ENCODE data around the gene C11orf65. TPM values are rescaled to one million over a fixed set of nuclear protein-coding genes. Genes with fewer than 3 reads are reported as not detected.
A peak's percentile ranks its signal among the peaks of the same experiment; 100 is the strongest.

C11orf65 gene
- total RNA-seq, 3 donors from 2014 or later (not counting 1 experiment from before 2014, with no cell fraction given), result 0.14 to 0.68 (median 0.45) TPM

DNA sequence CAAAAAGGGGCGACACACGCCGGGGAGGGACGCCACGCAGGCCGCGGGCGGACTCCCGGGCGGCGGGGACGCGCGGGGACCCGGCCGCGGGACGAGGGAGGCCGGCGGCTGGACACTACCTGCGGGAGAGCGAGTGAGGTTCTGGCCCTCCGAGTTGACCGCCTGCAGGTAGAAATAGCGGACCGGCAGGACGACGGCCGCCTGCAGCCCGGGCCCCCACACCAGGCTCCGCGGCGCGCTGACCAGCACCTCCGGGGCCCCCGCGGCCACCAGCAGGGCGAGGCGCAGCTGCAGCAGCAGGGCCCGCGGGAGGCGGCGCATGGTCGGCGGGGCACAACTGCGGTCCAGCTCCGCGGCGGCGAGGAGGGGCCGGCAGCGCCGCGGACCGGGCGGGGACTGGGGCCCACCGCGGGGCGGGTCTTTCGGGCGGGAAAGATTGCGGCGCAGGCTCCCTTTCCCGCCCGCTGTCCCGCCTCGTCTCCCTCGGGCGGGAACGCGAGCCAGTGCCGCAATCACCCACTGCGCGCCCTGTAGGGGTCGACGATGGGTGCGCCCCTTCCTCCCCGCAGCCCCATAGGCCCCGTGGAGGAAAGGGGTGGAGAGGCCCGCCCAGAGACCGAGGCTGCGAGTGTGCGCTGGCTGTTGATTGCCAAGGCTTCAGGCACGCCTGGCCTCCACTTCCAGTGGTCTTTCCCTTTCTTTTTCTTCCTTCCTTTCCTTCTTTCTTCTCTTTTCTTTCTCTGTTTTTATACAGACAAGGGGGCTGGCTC lies 30.9 kb upstream of the C11orf65 start, which contains the start of gene POGLUT3:
Gene POGLUT3, minus strand, starts transcription at position 339 of the 770 bp plus-strand sequence. Its CDS starts 18 bp downstream, at position 321.
- ATAC-seq (peak; percentile 57 to 74 (median 70)), DNase-seq (peak; percentile 51 to 64)
- H3K36me3 ChIP-seq (ENCODE audit: control insufficient read depth, insufficient read depth, low read length), result no peaks in the 10 kb centered on the region
- H3K27me3 ChIP-seq (ENCODE audit: control insufficient read depth, insufficient read depth, low read length), result no peaks in the 10 kb centered on the region
- peak within 1 kb of the TSS; percentile 85 for H3K27ac ChIP-seq (ENCODE audit: low read length)
- H3K4me3 ChIP-seq (ENCODE audit: low read length), result peak within 1 kb of the TSS; percentile 54
- TF ChIP-seq, protein P1, sequence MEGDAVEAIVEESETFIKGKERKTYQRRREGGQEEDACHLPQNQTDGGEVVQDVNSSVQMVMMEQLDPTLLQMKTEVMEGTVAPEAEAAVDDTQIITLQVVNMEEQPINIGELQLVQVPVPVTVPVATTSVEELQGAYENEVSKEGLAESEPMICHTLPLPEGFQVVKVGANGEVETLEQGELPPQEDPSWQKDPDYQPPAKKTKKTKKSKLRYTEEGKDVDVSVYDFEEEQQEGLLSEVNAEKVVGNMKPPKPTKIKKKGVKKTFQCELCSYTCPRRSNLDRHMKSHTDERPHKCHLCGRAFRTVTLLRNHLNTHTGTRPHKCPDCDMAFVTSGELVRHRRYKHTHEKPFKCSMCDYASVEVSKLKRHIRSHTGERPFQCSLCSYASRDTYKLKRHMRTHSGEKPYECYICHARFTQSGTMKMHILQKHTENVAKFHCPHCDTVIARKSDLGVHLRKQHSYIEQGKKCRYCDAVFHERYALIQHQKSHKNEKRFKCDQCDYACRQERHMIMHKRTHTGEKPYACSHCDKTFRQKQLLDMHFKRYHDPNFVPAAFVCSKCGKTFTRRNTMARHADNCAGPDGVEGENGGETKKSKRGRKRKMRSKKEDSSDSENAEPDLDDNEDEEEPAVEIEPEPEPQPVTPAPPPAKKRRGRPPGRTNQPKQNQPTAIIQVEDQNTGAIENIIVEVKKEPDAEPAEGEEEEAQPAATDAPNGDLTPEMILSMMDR (IDR thresholded peaks at IDR 0.05), result no peak
- Mint-ChIP-seq H3K27ac (peak within 1 kb of the TSS; percentile 85 to 99), H3K9me3 (no peaks in the 10 kb centered on the region), H3K36me3 (no peaks in the 10 kb centered on the region), H3K27me3 (ENCODE audit: low read depth in 2 of 2) (no peaks in the 10 kb centered on the region), H3K4me3 (peak within 1 kb of the TSS; percentile 96), H3K4me1 (peaks cover 22 to 25% of the 10 kb centered on the region in 2 donors)
- peaks cover 18% of the 10 kb centered on the region for H3K4me1 ChIP-seq (ENCODE audit: control insufficient read depth, insufficient read depth, low read length)
- intact Hi-C loops (cut with micrococcal nuclease), result no loop called here
- no peaks in the 10 kb centered on the region for H3K9me3 ChIP-seq (ENCODE audit: control insufficient read depth, insufficient read depth, low read length)
- under 1% methylated on average over 84 of the region's 84 CpGs for WGBS (ENCODE audit: insufficient coverage)

- H3K27ac ChIP-seq (ENCODE audit: low read length), result peak overlapping the region; percentile 85
- no peaks in the 10 kb centered on the region for H3K27me3 ChIP-seq (ENCODE audit: control insufficient read depth, insufficient read depth, low read length)
- peak overlapping the region; percentile 89 for H3K4me3 Mint-ChIP-seq
- 1% methylated on average over 30 of the region's 30 CpGs for WGBS (ENCODE audit: insufficient coverage)
- peak overlapping the region; percentile 54 for H3K4me3 ChIP-seq (ENCODE audit: low read length)
- H3K4me1 Mint-ChIP-seq, result peaks cover 22 to 25% of the 10 kb centered on the region in 2 donors
- H3K27me3 Mint-ChIP-seq (ENCODE audit: low read depth in 2 of 2), result no peaks in the 10 kb centered on the region
- intact Hi-C loops (cut with micrococcal nuclease), result loop anchor here (1.0 to 2.0 kb wide), 2 partner anchors 30 to 41 kb away; partner anchors contain the start of gene C11orf65
- H3K9me3 Mint-ChIP-seq, result no peaks in the 10 kb centered on the region
- peak; percentile 68 to 85 (median 81) for ATAC-seq
- TF ChIP-seq, protein P1 (IDR thresholded peaks at IDR 0.05), result no peak
- peaks cover 18% of the 10 kb centered on the region for H3K4me1 ChIP-seq (ENCODE audit: control insufficient read depth, insufficient read depth, low read length)
- DNase-seq, result peak; percentile 62 to 87
- no peaks in the 10 kb centered on the region for H3K9me3 ChIP-seq (ENCODE audit: control insufficient read depth, insufficient read depth, low read length)
- H3K27ac Mint-ChIP-seq, result peak overlapping the region; percentile 85 to 99
- H3K36me3 ChIP-seq (ENCODE audit: control insufficient read depth, insufficient read depth, low read length), result no peaks in the 10 kb centered on the region
- H3K36me3 Mint-ChIP-seq, result no peaks in the 10 kb centered on the region
Observed at GRCh38 chr11:108497317-108498045, 30.2 kb upstream of the C11orf65 start.

DNA sequence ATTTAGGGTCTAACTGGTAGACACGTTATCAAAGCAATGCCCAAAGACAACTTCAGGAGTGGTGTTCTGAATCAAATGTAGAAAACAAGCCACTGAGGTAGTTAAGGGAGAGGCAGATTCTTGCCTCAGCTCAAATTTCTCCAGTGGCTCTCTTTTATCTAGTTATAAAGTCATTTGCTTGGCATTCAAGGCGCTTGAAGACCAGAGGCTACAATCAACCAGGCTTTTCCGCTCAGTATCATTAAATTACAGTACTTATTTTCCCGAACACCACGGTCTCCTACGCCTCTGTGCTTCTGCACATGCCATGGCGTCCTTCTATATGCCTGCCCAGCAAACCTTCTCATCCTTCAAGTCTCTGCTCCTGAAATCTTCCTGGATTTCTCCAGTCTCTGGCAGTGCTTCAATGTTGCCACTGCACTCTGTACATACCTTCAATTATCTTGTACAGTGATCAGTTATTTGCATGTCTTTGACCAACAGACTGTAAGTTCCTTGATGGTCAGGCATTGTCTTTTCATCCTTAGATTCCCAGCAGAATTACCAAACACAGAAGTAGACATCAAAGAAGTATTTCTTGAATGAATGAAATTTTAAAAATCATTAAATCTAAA lies 29.4 kb upstream of the C11orf65 start:
- H3K4me3 ChIP-seq (ENCODE audit: low read length), result peak overlapping the region; percentile 54
- intact Hi-C loops (cut with micrococcal nuclease), result loop anchor here (1.0 to 2.0 kb wide), 2 partner anchors 29 to 42 kb away; partner anchors contain the start of gene C11orf65
- H3K36me3 Mint-ChIP-seq, result no peaks in the 10 kb centered on the region

More for the DNA sequence above, 29.4 kb upstream of the C11orf65 start:
- peak overlapping the region; percentile 89 for H3K4me3 Mint-ChIP-seq
- 95% methylated on average over 7 of the region's 7 CpGs for WGBS (ENCODE audit: insufficient coverage)
- no peaks in the 10 kb centered on the region for H3K27me3 Mint-ChIP-seq (ENCODE audit: low read depth in 2 of 2)
- Histone ChIP-seq H3K4me1 (ENCODE audit: control insufficient read depth, insufficient read depth, low read length) (peaks cover 18% of the 10 kb centered on the region), H3K9me3 (ENCODE audit: control insufficient read depth, insufficient read depth, low read length) (no peaks in the 10 kb centered on the region), H3K27ac (ENCODE audit: low read length) (peak overlapping the region; percentile 85), H3K36me3 (ENCODE audit: control insufficient read depth, insufficient read depth, low read length) (no peaks in the 10 kb centered on the region), H3K27me3 (ENCODE audit: control insufficient read depth, insufficient read depth, low read length) (no peaks in the 10 kb centered on the region)
- H3K4me1 Mint-ChIP-seq, result peaks cover 22 to 25% of the 10 kb centered on the region in 2 donors
- no peaks in the 10 kb centered on the region for H3K9me3 Mint-ChIP-seq
- TF ChIP-seq, protein P1 (IDR thresholded peaks at IDR 0.05), result no peak
- ATAC-seq, result no peak
- peak in 1 of 2 donors; percentile 22 for DNase-seq
- H3K27ac Mint-ChIP-seq, result peak overlapping the region; percentile 85 to 99

Measured in natural killer cell (primary cell).